ENCODE measurements around the gene SERGEF.

The SERGEF gene

DNA sequence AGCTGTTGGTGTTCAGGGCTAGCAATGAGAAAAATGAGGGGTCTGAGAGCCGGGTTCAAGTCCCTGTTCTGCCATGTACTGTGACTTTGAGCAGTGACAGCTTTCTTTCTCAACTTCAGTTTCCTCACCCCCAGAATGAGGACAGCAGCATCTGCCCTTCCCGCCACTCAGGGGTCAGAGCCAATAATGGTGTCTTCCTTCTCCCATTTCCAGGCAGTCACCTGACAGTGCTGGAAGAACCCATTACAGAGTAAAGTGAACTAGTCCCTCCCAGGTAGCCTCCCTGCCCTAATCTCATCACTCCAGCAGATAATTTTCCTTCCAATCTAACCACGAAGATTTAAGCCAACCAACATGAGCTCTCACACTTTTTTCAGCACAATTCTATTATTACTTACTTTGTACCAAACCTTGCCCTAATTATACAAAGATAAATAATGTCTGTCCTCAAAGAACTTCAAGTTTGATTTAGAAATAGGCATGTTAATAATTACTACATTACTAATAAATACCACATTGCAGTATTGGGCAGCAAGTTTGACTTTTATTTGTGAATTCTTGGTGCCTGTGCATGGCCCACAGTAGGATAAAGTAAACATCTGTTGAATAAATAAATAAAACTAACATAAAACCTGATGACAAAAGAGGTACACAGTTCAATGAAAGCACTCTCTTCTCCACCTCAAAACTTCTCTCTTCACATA, 61.0 kb downstream of the SERGEF start:
- DNase-seq (ENCODE audit: low read depth), result no peak

DNA sequence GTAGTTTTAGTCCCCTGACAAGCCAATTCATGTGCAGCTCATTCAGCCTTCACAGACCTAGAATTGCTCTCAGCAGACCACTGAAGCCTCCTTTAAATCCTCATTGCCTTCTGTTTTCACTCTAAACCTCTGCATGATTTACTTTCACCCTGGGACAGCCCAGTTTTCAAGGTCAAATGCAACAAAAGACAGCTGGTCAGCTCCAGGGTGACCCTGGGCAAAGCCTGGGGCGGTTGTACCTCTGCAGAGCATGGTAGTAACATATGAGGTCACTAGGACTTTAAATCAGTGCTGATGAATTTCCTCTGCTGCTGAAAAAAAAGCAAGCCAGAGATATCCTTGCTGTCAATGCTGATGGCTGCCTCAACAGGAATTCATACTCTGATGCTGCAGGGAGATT, 62.2 kb downstream of the SERGEF start:
- DNase-seq (ENCODE audit: low read depth), result no peak

DNA sequence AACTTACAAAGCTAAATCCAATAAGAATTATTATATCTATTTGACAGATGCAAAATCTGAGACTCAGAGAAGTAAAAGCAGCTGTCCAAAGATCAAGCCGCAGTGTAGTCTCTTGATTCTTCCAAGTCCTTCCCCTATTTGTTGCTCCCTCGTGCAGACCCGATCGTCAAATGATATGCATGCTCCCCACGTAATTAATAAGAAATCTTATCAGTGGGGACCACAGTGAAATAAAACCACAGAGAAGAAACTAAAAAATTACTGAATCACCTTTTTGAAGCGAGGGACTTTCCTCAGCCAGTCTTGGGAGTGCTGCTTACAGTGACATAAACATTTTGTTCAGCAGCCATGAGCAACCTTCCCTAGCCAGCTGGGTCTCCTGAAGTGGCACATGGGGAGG, 64.6 kb downstream of the SERGEF start:
- DNase-seq (ENCODE audit: low read depth), result no peak

DNA sequence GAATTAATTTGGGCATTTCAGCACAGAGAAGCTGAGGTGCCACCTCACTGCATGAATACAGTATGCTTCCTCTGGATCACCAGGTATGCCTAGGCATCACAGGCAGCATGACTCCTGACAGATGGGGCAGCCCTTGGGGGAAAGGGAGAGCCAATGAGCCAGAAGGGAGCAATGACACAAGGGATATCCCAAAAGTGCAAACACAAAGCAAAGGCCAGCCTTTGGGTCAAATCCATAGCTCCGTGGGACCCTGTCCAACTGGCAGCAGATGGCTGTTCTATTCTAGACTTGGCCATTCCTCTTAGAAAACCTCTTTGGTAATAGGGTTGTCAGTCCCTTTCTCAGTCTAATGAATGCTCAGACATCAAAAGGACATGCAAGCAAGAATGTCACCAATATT, 73.3 kb downstream of the SERGEF start:
- DNase-seq (ENCODE audit: low read depth), result no peak

DNA sequence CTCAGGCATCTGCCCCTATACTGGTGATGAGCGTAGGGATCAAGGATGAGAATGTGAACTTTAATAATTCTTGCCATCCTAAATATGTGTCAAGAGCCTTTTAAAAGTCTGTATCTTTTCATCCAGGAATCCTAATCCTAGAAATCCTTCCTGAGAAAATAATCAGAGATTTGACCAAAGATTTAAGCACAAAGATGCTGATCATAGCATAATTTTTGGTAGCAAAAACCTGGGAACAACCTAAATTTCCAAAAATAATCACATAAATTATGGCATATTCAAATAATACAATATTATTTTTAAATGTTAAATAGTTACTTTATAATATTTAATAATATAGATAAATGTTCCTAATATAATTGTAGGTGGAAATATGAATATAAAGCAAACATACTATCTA, 76.1 kb downstream of the SERGEF start:
- no peak for DNase-seq (ENCODE audit: low read depth)

DNA sequence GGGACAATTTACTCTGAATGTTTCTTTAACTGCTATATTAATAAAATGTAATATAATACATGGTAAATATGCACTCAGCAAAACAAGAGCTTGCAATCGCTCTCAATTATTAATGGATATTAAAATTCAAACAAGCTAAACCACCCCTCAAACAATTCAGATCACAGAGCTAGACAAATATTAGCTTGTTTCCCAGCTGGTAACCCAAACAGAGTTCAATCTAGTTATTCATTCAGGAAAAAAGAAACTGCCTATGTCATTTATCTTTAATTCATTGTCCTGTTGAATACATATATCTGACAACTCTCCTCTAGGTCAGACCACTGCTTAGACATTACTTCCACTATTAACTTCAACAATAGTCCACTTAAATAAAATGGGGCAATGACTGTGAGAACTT, 78.7 kb downstream of the SERGEF start:
- no peak for DNase-seq (ENCODE audit: low read depth)

DNA sequence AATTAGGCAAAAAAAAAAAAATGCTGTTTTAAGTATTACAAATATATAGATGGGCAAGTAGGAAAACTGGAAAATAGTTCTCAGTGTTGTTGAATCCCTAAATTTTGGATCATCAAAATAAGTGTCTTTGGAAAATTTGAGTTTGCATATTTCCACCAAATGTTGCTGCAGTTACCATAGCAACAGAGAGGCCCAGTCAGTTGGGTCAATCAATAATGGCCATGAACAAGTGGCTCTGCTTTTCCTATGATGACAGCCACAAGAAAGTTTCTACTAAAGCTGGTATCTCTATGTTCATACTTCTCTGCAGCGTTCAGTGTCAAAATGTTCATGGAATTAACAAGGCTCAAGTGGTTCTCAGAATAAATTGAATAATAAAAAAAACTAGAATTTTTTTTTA, 79.1 kb downstream of the SERGEF start:
- DNase-seq (ENCODE audit: low read depth), result no peak

DNA sequence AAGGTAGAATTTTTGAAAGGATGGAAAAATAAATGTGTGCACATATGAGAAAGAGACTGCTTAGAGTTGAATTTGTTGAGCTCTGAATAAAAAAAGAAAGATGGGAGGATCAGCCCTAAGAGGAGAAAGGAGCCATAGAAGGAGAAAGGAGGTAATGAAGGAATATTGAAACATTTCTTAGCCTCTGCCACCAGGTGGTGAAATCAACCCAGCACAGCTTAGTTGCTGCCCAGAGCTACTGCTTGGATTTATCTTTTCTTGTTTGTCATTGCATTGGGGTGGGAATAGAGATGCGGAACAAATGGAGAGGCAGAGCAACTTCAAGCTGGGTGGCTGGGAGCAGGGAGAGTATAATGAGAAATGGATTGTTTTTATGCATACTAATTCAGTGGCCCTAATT, 80.4 kb downstream of the SERGEF start:
- no peak for DNase-seq (ENCODE audit: low read depth)

DNA sequence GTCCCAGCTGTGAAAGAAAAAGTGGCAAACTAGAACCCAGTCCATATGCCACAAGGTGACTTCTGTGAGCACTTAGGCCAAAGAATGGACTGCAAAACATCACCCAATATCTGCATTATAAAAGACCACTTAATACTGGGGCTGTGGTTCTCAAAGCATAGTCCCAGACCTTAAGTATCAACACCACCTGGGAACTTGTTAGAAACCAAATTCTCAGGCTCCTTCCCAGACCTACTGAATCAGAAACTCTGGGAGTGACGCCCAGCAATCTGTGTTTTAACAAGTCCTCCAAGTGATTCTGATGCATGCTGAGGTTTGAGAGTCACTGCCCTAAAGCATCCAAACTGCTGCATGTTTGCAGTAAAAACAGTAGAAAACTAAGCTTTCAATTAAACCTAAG, 81.3 kb downstream of the SERGEF start:
- no peak for DNase-seq (ENCODE audit: low read depth)

DNA sequence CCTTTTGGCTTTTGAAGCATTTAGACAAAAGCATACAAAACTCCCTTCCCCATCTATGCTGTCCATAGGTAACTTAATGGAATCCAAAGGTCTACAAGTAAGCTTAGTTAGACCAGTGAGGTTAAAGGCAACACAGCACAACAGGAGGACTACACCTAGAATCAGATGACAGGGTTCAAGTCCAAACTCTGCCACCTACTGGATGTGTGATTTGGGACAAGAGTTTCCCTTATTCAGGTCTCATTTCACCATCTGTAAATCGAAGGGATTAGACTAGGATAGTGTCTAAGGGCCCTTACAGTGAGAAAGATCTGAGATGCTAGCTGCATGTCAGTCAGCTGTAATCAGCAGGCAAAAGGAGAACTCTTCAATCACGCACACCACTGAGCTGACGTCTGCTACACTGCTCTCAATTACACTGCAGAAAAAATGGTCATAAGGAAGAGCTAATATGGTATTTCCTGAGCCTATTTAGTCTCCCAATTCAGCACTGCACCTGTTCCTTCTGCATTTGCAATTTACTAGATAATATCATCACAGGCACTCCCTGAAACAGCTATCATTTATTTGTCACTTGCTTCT, 82.2 kb downstream of the SERGEF start:
- DNase-seq (ENCODE audit: low read depth), result no peak

DNA sequence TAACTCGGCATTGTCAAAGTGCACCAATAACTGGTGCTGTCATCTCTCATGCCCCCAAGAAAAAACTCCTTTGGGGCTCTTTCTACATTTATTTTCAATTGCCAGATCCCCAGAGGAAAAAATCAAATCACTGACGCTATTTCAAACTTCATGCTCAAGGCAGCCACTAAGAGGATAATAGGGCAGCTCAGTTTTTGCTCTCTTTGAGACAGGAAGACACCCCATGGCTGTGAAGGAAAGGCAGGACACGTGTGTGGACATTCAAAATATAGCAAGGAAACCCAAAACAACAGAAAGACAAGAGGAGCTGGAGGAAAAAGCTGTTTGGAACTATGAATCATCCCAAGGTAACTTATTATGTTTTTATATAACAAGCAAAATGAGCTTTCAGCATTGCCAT, 83.7 kb downstream of the SERGEF start:
- no peak for DNase-seq (ENCODE audit: low read depth)

DNA sequence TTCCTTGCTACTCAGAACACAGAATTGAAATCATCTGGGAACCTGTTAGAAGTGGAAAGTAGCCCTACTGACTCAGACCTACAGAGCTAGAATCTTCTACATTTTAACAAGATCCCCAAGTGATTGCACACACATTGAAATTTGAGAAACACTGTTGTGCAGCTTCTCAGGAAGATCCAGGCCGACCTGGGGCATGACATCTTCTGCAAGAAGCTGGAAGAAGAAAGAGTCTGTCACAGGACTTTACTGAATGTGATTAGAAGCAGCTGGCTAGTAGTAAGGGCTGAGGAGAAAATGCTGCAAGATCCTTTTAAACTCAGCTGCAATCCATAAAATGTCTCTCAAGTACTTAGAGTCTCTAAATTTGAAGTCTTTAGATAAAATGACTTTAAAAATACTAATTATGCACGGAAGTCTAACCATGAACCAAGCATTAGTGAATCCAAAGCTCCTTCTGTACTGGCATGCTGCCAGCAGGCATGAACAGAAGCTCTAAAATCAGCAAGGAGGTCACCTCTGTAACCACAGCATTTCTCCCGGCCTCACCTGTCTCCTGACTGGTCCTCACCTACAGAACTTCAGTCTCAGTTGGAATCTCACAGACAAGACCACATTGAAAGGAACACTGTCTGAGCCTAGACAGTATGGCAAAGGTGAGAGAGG, 85.0 kb downstream of the SERGEF start:
- DNase-seq (ENCODE audit: low read depth), result peak; percentile 55

DNA sequence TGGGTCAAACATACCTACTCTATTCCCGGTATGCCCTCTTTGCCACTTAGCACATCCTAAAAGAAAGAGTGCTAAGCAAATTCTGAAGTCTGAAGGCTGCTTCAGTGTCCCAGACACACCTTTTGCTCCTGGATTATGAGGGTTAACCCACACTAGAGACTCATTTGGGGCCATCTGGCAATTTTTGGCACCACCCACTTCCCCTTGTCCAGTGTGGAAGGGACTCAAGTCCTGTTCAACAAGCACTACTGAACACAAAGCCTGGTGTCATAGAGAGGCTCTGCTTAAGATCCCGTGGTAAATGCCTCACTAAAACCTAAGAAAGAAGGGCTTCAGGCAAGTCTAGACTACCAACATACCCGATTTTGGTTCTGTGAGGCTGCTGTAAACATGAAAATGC, 85.8 kb downstream of the SERGEF start:
- DNase-seq (ENCODE audit: low read depth), result no peak

DNA sequence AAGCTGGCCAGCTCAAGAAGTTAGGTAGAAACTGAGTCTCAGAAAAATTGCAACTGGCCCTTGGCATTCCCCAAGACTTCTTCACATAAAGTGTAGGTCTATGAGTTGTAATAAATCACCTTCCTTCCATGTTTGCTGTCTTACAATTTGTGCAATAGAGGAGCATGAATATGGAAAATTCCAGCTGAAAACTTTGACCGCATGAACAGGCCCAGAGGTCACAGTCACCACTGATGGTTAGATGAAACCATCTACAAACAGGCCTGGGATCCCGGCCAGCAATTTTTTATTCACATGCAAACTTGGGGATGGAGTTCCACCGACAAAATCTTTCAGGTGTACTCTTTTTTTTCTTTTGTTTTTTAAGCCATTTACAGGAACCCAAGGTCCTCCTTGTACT, 88.1 kb downstream of the SERGEF start:
- no peak for DNase-seq (ENCODE audit: low read depth)

DNA sequence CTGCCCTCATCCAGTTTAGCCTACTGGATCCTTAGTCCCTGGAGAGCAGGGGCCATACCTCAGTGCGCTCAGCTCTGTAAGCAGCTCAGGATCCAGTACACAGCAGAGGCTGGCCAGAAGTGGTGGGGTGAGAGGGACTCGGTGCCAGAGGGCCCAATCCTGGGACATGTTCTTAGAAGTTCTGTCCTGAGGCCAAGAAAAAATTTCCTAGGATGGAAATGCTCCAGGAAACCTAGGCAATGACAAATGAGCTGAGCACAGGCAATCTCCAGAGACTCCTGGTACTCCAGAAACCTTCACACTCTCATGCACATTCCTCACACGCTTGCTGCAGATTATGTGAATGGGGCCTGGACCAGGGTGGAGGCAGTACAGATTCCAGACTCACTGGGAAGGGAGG, 89.6 kb downstream of the SERGEF start:
- DNase-seq (ENCODE audit: low read depth), result no peak

DNA sequence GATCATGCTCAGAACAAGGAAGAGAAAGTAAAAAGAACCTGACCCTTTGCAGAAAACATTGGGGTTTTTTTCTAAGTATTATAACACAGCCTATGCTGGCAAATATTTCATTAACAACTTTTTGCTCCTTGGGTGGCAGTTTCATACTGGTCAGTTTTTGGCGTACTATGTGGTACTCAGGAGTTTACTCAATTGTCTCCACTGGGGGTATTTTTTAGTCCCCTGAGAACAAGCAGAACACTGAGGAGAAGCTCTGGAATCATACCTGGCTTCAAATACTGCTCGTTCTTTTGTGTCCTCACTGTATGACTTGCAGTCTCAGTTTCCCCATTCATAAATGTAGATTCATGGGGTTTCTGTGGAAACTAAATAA, 90.4 kb downstream of the SERGEF start:
- no peak for DNase-seq (ENCODE audit: low read depth)

DNA sequence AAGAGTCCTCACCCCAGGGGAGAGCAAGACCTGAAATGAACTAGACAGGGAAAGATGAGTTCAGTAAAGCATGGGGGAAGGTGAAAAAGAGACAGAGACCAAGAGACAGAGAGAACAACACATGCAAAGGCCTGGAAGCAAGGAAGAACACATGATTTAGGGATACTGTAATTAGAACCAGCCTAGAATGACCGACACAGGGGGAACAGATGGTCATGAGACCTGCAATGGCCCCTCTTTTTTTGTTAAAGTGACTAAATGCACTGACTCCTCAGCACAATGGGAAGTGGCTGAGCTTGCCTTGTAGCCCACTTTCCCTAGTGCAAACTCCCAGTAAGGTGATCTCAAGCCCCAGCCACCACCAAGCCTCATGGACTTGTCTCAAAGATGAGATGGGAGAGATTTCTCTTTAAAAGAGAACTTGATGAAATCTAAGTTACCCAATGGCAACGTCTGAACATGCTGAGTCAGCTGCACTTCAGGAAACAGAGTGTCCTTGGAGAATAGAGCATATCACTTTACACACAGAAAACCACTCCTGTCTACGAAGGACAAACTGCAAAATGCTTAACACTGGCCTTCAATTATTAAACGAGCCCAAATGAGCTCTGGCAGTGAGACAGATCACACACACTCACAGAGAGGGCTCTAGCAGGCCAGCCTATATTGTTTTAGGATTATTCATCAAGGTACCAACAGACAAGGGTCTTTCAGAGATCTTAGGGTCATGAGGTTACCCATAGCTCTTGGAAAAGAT, 91.0 kb downstream of the SERGEF start:
- no peak for DNase-seq (ENCODE audit: low read depth)

DNA sequence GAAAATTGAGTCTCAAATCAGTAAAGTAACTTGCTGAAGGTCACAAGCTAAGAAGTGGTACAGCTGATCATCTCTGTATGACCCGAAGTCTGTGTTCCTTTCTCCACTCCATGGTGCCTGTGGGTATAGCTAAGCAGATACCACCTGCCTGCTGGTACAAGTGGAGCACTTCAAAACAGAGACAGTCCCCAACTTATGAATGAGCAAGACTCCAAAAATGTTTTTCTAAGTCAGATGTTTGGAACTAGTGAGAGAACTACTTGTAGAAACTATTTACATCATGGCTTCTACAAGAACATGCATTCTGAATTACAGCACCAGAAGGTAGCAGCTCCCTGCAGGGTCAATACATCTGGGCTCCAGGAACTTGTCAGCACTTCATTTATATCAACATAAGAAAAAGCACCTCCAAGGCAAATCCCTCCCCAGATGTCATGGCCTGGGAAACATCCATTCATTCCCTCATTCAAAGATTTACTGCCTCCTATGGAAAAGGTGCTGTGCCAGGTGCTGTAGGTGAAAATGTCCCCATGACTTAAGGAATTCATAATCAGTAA, 94.7 kb downstream of the SERGEF start:
- DNase-seq (ENCODE audit: low read depth), result no peak

DNA sequence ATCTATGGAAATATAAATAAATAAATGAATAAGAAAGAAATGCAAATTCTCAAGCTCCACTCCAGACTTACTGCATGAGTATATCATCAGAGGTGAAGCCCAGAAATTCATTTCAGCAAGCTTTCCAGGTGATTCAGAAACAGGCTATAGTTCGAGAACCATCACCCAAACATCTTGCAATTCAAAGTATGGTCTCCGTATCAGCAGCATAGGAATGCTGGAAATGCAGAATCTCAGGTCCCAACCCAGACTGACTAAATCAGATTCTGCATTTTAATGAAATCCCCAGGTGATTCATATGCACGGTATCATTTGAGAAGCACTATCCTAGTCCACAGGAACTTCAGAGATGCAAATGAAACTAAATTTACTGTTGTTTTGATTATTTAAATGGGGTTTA, 95.3 kb downstream of the SERGEF start:
- DNase-seq (ENCODE audit: low read depth), result no peak

DNA sequence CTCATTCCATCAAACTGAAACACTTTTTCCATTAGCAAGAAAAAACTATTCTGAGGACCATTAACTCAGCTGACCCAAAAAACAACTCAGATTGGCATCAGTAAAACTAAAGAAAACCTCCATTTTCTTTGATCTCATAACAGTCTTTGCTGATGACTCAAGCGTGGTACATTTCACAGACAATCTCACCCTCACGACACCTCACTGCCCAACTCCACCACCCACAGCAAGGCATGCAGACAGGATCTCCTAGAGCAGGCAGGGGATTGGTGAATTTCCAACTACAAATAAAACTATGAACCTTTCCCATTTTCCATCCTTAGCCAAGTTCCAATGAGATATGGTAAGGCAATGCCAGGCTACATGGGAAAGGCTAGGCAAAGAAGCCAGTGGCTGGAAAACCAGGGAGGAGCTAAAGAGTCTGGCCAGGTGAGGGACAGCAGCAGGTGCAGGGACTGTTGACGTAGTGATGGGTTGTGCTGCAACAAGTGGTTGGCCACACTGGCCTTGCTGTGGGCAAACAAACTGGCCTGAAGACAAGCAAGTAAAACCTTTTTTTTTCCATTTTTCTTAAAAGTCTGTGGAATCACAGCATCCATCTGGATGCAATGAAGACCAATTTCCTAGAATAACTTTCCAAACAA, 97.2 kb downstream of the SERGEF start:
- no peak for DNase-seq (ENCODE audit: low read depth)

DNA sequence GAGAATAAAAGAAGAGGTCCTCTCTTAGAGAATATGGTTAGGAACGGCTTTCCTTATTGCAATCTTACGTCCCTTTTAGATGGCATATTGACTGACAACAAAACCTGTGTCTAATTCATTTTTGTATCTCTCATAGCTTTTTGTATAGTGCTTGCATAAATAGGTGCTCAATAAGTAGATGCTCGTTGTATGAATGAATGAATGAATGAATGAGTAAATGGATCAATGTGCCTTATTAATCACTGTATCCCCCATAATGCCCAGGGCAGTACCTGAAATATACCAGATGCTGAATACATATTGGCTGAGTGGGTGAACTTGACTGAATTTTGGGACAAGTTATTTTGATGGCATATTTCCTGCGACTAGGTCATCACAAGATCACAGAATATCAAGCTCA, 97.9 kb downstream of the SERGEF start:
- DNase-seq (ENCODE audit: low read depth), result no peak

DNA sequence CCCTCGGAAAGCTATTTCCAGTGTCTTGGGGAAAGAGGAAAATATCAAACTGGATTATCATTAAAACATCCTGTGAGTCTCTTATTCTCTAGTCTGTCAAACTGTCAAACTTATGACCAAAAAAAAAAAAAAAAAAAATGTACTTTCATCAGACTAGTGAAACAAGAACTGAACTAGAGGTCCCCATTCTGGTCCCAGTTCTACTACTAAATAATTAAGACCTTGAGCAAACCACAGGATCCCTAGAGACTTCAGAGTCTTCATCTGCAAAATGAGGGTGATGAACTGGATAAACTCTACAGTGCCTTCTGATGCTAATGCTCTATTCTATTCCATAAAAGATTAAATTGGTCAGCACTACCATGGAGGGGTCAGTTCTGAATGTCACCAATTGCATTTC, 105.8 kb downstream of the SERGEF start:
- no peak for DNase-seq (ENCODE audit: low read depth)

All from GM04504 (cell line).